HG03064 (cell line): ENCODE data around the gene PKHD1.

Experiments used
- ATAC-seq: cut with Tn5 transposase; IDR thresholded peaks from one replicate; pipeline ENCODE4 v1.9.1; 2021; ENCODE audit warnings: low read depth; ENCODE audit not compliant: unreplicated experiment

Gene PKHD1

GRCh38 chr6:51578362-51578761 lies 509.1 kb downstream of the PKHD1 start:
- no peak for ATAC-seq

- no peak for ATAC-seq
These were observed 513.4 kb downstream of the PKHD1 start for GRCh38 chr6:51574040-51574439.

GRCh38 chr6:51571168-51571567 lies 516.2 kb downstream of the PKHD1 start:
- no peak for ATAC-seq

GRCh38 chr6:51570168-51570921 lies 517.1 kb downstream of the PKHD1 start:
- no peak for ATAC-seq

GRCh38 chr6:51569594-51569993 lies 517.8 kb downstream of the PKHD1 start:
- ATAC-seq: no peak

- ATAC-seq: no peak
These were observed 518.6 kb downstream of the PKHD1 start for GRCh38 chr6:51568771-51569170.

GRCh38 chr6:51565472-51565871 lies 521.9 kb downstream of the PKHD1 start:
- ATAC-seq: no peak
